Mesendoderm (in vitro differentiated cells): ENCODE data around the gene CXXC5.

ENCODE experiments used
- DNase-seq: peaks from one replicate; pipeline ENCODE4 v3.0.0; 2013
- H2AK5ac ChIP-seq: 2 replicates; pipeline ENCODE4 v1.6.1; 2013; ENCODE audit warnings: low read length, inconsistent platforms
- H2BK120ac ChIP-seq: 2 replicates; pipeline ENCODE4 v1.6.1; 2013; ENCODE audit warnings: low read depth, mild to moderate bottlenecking, low read length, moderate library complexity, mixed read lengths
- H2BK15ac ChIP-seq: replicated peaks from 2 replicates; pipeline ENCODE4 v1.6.1; 2013; ENCODE audit warnings: low read depth, mild to moderate bottlenecking, moderate library complexity
- H2BK5ac ChIP-seq: 2 replicates; pipeline ENCODE4 v1.6.1; 2013; ENCODE audit warnings: low read length, inconsistent platforms
- H3K18ac ChIP-seq: 2 replicates; pipeline ENCODE4 v1.6.1; 2013; ENCODE audit warnings: mild to moderate bottlenecking, low read length, mixed read lengths
- H3K23ac ChIP-seq: one replicate; pipeline ENCODE4 v1.6.1; 2013; ENCODE audit warnings: low read length
- H3K27ac ChIP-seq: 2 replicates; pipeline ENCODE4 v1.5.1; 2013; ENCODE audit warnings: low read depth, mild to moderate bottlenecking, inconsistent platforms, low read length, moderate library complexity
- H3K27me3 ChIP-seq: 2 replicates; pipeline ENCODE4 v1.6.1; 2013; ENCODE audit warnings: low read length, control low read depth, mild to moderate bottlenecking, inconsistent platforms; ENCODE audit not compliant: insufficient read depth, poor library complexity
- H3K36me3 ChIP-seq: 2 replicates; pipeline ENCODE4 v1.6.1; 2013; ENCODE audit warnings: low read length, inconsistent platforms; ENCODE audit not compliant: control insufficient read depth, insufficient read depth
- H3K4ac ChIP-seq: one replicate; pipeline ENCODE4 v1.6.1; 2013; ENCODE audit warnings: low read depth, mild to moderate bottlenecking, low read length, moderate library complexity
- H3K4me1 ChIP-seq: 2 replicates; pipeline ENCODE4 v1.6.1; 2013; ENCODE audit warnings: low read depth, low read length, inconsistent platforms; ENCODE audit not compliant: control insufficient read depth
- H3K4me2 ChIP-seq: 2 replicates; pipeline ENCODE4 v1.6.1; 2013; ENCODE audit warnings: low read length
- H3K4me3 ChIP-seq: 2 replicates; pipeline ENCODE4 v1.5.1; 2013; ENCODE audit warnings: mild to moderate bottlenecking, low read length
- H3K56ac ChIP-seq: one replicate; pipeline ENCODE4 v1.6.1; 2013; ENCODE audit warnings: low read length
- H3K79me1 ChIP-seq: 2 replicates; pipeline ENCODE4 v1.6.1; 2013; ENCODE audit warnings: low read length, inconsistent platforms
- H3K79me2 ChIP-seq: 2 replicates; pipeline ENCODE4 v1.6.1; 2013; ENCODE audit warnings: mild to moderate bottlenecking, low read length; ENCODE audit not compliant: control insufficient read depth, insufficient read depth
- H3K9ac ChIP-seq: 2 replicates; pipeline ENCODE4 v1.6.1; 2013; ENCODE audit warnings: low read length, inconsistent platforms
- H4K5ac ChIP-seq: one replicate; pipeline ENCODE4 v1.6.1; 2013; ENCODE audit warnings: low read length
- H4K8ac ChIP-seq: one replicate; pipeline ENCODE4 v1.6.1; 2013; ENCODE audit warnings: low read depth, mild to moderate bottlenecking, control low read depth, low read length, moderate library complexity
- WGBS: extraction: QIAGEN DNeasy Blood & Tissue Kit; methylation state at CpG from one replicate; pipeline ENCODE4 v1.1.7; 2013; ENCODE audit warnings: low lambda C conversion rate, missing lambda C conversion rate; ENCODE audit not compliant: insufficient coverage; ENCODE audit errors: extremely low coverage; 5-methylcytosine and 5-hydroxymethylcytosine counted together

Gene CXXC5

DNA sequence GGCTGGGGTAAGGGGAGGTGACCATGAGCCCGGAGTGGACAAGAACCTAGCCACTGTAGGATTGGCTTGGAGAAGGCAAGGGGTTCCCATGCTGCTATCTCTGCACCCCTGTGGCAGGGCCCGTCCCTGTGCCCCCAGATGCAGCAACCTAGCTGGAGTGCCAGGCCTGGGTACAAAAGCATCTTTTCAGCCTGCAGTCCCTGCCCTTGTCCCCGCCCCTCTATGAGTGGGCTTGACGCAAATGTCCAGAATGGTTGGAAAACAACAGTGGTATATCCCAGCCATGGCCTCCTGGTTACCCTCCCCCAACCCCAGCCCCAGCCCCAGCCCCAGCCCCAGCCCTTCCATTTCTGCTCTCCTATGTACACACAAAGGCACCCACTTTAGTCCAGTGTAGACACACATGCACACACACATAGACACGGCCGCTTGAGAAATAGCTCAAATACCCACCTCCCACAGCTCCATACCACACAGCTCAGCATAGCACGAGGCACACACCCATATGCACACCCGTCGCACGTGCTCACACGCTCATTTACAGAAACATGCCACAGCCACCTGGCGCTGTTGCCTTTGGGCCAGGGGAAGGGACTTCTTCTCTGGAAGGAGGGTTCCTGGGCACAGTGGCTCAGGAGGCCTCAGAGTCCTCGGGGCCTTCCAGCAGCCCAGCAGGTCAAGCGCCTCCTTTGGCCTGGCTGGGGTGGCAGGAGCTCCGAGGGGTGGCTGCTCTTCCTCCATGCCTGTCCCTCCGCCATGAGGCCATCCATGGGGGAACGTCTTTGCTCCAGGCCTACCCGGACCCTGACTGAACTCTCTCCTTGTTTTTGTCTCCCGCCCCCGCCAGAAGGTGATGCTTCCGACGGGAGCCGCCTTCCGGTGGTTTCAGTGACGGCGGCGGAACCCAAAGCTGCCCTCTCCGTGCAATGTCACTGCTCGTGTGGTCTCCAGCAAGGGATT lies 34.1 kb downstream of the CXXC5 start:
- Histone ChIP-seq H2BK15ac (no peak overlapping the region), H3K23ac (no peak overlapping the region), H2AK5ac (no peak overlapping the region), H3K4me1 (peaks cover 10% of the 10 kb centered on the region), H3K4me3 (no peak overlapping the region), H4K8ac (no peak overlapping the region), H3K79me2 (peaks cover 33% of the 10 kb centered on the region), H3K18ac (no peak overlapping the region), H2BK5ac (no peak overlapping the region), H3K56ac (no peak overlapping the region), H2BK120ac (no peak overlapping the region), H3K4ac (no peak overlapping the region), H3K27me3 (no peaks in the 10 kb centered on the region), H4K5ac (no peak overlapping the region), H3K36me3 (peaks cover 13% of the 10 kb centered on the region), H3K9ac (no peak overlapping the region), H3K4me2 (no peak overlapping the region), H3K79me1 (peaks cover 35% of the 10 kb centered on the region), H3K27ac (no peak overlapping the region)
- DNase-seq = no peak
- WGBS = no CpG with 5 or more reads among the region's 29 CpGs

DNA sequence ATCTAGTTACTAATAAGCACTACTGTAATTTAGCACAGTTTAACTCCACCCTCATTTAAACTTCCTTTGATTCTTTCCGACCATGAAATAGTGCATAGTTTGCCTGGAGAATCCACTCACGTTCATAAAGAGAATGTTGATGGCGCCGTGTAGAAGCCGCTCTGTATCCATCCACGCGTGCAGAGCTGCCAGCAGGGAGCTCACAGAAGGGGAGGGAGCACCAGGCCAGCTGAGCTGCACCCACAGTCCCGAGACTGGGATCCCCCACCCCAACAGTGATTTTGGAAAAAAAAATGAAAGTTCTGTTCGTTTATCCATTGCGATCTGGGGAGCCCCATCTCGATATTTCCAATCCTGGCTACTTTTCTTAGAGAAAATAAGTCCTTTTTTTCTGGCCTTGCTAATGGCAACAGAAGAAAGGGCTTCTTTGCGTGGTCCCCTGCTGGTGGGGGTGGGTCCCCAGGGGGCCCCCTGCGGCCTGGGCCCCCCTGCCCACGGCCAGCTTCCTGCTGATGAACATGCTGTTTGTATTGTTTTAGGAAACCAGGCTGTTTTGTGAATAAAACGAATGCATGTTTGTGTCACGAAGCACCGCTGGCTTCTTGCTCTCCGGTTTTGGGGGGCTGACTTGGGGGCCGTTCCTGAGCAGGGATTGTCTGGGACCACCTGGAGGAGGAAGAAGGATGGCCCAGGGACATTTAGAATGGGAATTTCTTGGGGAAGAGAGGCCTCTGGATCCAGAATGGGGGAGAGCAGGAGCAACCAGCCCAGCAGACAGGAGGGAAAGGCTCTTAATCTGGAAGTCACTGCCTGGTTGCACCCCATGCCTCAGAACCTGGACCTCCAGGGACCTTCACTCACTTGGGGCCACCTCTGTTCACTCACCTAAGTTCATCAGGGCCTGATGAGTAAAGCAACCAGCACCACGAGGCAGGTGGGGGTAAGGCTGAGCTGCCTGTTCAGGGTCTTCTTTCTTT lies 35.4 kb downstream of the CXXC5 start:
- Histone ChIP-seq H3K4me2 (no peak overlapping the region), H2BK5ac (no peak overlapping the region), H3K36me3 (peaks cover 13% of the 10 kb centered on the region), H2AK5ac (no peak overlapping the region), H3K18ac (no peak overlapping the region), H3K79me2 (peaks cover 20% of the 10 kb centered on the region), H4K8ac (no peak overlapping the region), H3K27me3 (no peaks in the 10 kb centered on the region), H2BK15ac (no peak overlapping the region), H4K5ac (no peak overlapping the region), H3K23ac (no peak overlapping the region), H2BK120ac (no peak overlapping the region), H3K9ac (peak overlapping the region; percentile 29), H3K56ac (peak overlapping the region; percentile 31), H3K27ac (peak overlapping the region; percentile 15), H3K79me1 (peaks cover 34% of the 10 kb centered on the region), H3K4ac (no peak overlapping the region), H3K4me1 (peaks cover 14% of the 10 kb centered on the region), H3K4me3 (no peak overlapping the region)
- no CpG with 5 or more reads among the region's 20 CpGs for WGBS
- DNase-seq = no peak

DNA sequence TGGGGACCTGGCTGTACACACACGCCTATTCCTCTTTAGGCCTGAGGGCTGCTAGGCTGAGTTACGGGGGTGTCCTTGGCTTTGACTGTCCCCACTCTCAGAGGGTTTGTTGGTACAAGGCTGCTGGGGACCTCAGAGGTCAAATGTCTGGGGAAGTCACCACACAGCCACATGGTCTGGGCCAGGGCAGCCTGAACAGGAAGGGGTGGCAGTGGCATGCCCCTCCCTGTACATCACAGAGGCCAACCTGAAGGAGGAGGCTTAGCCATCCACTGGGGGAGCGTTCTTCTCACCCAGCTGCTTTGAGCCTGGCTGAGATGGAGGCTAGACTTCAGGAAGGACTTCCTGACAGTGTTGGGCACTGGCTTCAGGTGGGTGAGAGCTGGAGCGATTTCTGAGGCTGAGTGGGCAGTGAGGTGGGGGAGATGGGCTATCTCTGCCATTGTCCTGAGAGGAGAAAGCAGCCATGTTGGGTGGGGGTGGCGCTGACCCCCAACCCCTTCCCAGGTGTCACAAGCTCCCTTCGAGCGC lies 36.3 kb downstream of the CXXC5 start:
- Histone ChIP-seq H3K4me2 (no peak overlapping the region), H2AK5ac (no peak overlapping the region), H3K56ac (no peak overlapping the region), H4K8ac (no peak overlapping the region), H3K79me2 (peaks cover 12% of the 10 kb centered on the region), H3K4me3 (no peak overlapping the region), H3K23ac (no peak overlapping the region), H4K5ac (no peak overlapping the region), H3K36me3 (peaks cover 11% of the 10 kb centered on the region), H3K9ac (peak overlapping the region; percentile 12), H3K18ac (no peak overlapping the region), H2BK120ac (no peak overlapping the region), H3K27ac (no peak overlapping the region), H3K4ac (no peak overlapping the region), H3K79me1 (peaks cover 27% of the 10 kb centered on the region), H2BK15ac (no peak overlapping the region), H3K27me3 (no peaks in the 10 kb centered on the region), H2BK5ac (no peak overlapping the region), H3K4me1 (peaks cover 20% of the 10 kb centered on the region)
- DNase-seq = no peak
- no CpG with 5 or more reads among the region's 7 CpGs for WGBS

DNA sequence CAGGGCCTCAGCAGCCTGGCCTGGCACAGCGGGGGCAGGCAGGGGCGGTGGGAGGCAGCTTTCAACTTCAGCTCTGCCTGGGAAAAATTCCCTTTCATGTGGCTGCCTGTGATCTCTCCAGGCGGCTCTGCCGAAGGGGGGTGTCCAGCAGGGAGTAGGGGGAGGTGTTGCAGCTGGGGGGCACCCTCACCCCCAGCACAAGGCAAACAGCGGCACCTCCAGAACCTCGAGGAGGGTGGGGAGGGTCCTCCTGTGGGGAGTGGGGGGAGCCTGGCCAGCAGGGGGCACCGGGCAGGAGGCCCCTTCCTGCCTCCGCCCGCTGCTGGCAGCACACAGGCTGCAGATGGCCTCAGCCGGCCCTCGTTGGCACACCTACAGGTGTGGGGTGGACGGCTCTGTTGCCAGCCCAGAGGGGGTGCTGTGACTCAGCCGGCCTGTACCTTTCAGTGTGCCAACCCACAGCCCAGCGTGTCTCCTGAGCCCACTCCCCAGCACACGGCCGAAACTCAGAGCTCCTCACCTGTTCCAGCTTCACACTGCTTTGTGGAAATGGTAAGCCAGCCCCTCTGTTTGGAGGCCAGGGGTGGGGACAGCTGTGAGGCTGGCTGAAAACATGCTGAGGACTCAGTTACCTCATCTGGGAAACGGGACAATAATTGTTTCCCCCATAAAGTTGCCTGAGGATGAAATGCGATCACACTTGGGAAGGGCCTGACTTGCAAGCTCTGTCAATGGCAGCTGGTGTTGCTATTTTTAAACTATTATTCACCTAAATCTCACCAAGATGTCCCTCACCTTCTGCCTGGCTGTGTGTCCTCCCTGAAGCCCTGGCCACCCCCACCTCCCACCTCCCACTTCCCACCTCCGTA lies 37.0 kb downstream of the CXXC5 start:
- H3K4me3 ChIP-seq = no peak overlapping the region
- no peak overlapping the region for H3K4ac ChIP-seq
- no peak overlapping the region for H3K27ac ChIP-seq
- H4K8ac ChIP-seq = no peak overlapping the region
- H3K27me3 ChIP-seq = no peaks in the 10 kb centered on the region
- no peak overlapping the region for H3K9ac ChIP-seq
- H3K4me2 ChIP-seq = no peak overlapping the region
- no peak overlapping the region for H2BK120ac ChIP-seq
- no peak overlapping the region for H2AK5ac ChIP-seq
- H4K5ac ChIP-seq = no peak overlapping the region
- no peak overlapping the region for H2BK15ac ChIP-seq
- no peak overlapping the region for H3K23ac ChIP-seq
- no peak overlapping the region for H2BK5ac ChIP-seq
- peaks cover 11% of the 10 kb centered on the region for H3K36me3 ChIP-seq
- H3K18ac ChIP-seq = no peak overlapping the region
- H3K79me1 ChIP-seq = peaks cover 26% of the 10 kb centered on the region
- H3K79me2 ChIP-seq = peaks cover 5% of the 10 kb centered on the region
- no peak for DNase-seq
- peaks cover 25% of the 10 kb centered on the region for H3K4me1 ChIP-seq
- no peak overlapping the region for H3K56ac ChIP-seq
- WGBS = no CpG with 5 or more reads among the region's 19 CpGs

DNA sequence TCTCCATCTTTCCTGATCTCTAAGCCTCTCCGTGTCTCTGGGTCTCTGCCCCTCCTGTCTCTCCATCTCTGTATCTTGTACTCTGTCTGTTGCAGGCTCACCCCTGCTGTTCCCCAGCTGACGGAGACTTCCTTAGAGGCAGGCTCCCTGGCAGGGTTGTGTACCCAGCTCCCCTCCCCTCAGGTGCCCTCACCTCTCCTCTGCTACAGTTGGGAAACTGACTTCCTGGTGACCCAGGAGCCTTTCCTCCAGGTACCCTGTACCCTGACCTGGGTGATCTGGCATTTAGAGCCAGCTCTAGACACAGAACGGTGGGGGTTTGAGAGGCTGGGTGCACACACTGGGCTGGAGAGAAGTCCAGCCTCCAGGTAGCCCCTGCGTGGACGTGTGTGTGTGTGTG lies 37.7 kb downstream of the CXXC5 start:
- Histone ChIP-seq H4K8ac (no peak overlapping the region), H3K23ac (no peak overlapping the region), H3K27ac (no peak overlapping the region), H3K4me3 (no peak overlapping the region), H3K36me3 (peaks cover 9% of the 10 kb centered on the region), H4K5ac (no peak overlapping the region), H3K79me2 (peaks cover 2% of the 10 kb centered on the region), H2AK5ac (no peak overlapping the region), H3K79me1 (peaks cover 22% of the 10 kb centered on the region), H3K4me2 (no peak overlapping the region), H3K27me3 (no peaks in the 10 kb centered on the region), H3K4ac (no peak overlapping the region), H3K9ac (no peak overlapping the region), H3K56ac (peak overlapping the region; percentile 53), H2BK120ac (no peak overlapping the region), H3K4me1 (peaks cover 31% of the 10 kb centered on the region), H2BK5ac (no peak overlapping the region), H3K18ac (no peak overlapping the region), H2BK15ac (no peak overlapping the region)
- WGBS = no CpG with 5 or more reads among the region's 5 CpGs
- DNase-seq = no peak
